Measurements from ENCODE around the gene NFASC.

NFASC gene

GRCh38 chr1:204870160-204870912, at the start of gene NFASC:
TSS of gene NFASC (plus strand) at chr1:204870862. CDS start at chr1:204944316, 73,454 bp downstream.
- no peak for DNase-seq

GRCh38 chr1:204821476-204821875, 49.2 kb upstream of the NFASC start:
- no peak for DNase-seq

DNA sequence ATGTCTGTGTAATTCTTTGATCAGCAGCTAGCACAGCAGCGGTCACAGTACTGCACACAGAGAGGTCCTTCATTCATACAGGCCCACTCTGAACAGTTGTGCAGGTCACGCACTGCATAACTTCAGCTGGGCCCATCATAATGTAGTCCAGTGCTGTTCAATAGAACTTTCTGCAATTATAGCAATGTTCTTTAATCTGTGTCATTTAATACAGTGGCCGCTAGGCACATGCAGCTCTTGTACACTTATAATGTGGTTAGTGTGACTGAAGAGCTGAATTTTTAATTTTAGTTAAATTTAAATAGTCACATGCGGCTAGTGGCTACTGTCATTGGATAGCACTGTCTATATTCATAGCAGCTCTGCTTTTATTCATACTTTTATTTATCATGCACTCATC, 48.7 kb upstream of the NFASC start:
- no peak for DNase-seq

DNA sequence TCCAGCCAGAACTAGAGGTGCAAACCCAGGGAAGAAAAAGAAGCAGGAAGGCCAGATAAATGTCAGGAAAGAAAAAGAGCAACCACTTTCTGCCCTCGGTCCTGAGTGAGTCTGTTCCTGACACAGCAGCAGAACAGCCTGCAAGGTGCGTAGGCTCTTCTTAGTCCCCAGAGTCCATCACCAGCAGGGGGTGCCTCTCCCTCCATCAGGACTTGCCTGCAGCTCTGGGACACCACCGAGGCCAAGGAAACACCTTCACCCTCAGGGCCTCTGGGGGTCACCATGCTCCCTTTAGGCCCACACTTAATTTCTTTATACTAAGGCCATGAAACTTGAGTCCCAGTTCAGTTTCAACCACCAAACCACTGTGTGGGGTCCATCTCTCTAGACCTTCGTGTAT, 43.7 kb upstream of the NFASC start:
- no peak for DNase-seq

- no peak for DNase-seq
Measured at GRCh38 chr1:204828352-204828850, 42.3 kb upstream of the NFASC start.

GRCh38 chr1:204829133-204829825, 41.4 kb upstream of the NFASC start:
- no peak for DNase-seq

GRCh38 chr1:204830747-204831146, 39.9 kb upstream of the NFASC start:
- DNase-seq, result no peak

GRCh38 chr1:204831186-204831585, 39.5 kb upstream of the NFASC start:
- no peak for DNase-seq

- no peak for DNase-seq
Measured at GRCh38 chr1:204834336-204834735, 36.3 kb upstream of the NFASC start.

- no peak for DNase-seq
Measured at GRCh38 chr1:204834752-204835151, 35.9 kb upstream of the NFASC start.

DNA sequence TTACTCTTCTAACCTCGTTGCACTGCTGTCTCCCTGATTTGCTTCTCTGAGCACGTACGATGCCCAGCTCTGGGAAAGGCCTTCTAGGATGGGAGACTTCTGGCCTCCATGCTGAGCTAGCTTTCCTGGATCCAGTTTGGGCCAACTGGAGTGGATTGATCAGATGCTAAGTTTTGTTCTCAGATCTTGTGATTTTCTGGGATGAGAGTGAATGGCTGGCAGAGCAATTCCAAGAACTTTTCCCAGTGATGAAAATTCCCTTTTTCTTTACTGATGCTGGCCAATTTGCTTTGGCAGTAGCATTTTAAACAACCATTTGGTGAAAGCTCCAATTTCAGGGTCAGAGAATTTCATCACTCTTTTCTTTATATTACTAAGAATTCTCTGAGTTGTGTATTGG, 34.9 kb upstream of the NFASC start:
- no peak for DNase-seq

GRCh38 chr1:204836856-204837255, 33.8 kb upstream of the NFASC start:
- DNase-seq, result no peak

DNA sequence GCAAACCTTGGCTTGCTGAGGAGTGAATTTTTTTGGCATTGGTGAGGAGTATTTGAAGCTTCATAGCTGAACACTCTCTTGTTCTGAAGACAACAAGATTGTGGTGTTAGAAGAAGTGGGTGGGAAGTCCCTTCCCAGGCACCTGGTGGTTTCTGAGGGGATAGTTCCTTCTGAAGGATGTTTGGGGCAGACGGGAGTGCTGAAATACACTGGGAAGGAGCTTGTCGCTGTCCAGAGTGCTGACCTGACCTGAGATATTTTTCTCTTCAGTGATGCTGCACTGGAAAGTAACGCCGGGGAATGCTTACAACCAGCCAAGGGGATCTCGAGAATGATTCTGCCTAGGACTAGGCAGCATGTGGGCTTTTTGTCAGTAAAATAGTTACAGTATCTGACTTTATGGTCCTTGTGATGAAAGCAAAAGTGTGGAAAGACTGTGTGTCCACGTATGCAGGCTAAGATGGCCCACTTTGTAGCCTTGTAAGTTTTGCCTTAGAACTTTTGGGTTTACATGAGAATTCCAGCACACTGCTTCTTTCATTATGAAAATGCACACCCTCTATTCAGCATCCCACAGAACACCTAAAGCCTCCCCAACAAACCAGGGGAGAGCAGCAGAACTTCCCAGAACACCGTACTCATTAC, 33.1 kb upstream of the NFASC start:
- DNase-seq, result no peak

- DNase-seq, result no peak
Measured at GRCh38 chr1:204841316-204841715, 29.3 kb upstream of the NFASC start.

GRCh38 chr1:204841798-204842197, 28.9 kb upstream of the NFASC start:
- no peak for DNase-seq

- no peak for DNase-seq
Measured at GRCh38 chr1:204842369-204842768, 28.3 kb upstream of the NFASC start.

GRCh38 chr1:204842892-204843291, 27.8 kb upstream of the NFASC start:
- no peak for DNase-seq

GRCh38 chr1:204846546-204846945, 24.1 kb upstream of the NFASC start:
- no peak for DNase-seq

GRCh38 chr1:204848579-204848978, 22.1 kb upstream of the NFASC start:
- no peak for DNase-seq

GRCh38 chr1:204852854-204853253, 17.8 kb upstream of the NFASC start:
- no peak for DNase-seq

DNA sequence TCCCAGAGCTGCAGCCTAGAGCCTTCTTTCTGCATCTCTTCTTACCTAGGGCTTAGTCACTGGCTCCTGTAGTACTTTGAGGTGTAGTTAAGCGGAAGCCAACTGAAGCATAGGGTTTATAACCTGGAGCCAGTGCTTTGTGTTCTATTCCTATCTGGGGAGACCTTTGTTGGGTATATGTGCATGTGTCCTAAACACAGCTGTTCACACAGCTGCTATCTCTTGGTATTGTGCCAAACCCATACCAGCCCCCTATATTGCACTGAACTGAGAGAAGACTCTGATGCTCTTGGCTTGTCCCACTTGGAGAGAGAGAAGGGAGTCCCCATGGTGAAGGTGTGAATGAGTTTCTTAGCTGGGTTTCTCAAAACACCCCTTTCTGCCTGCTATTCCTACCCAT, 17.2 kb upstream of the NFASC start:
- no peak for DNase-seq

GRCh38 chr1:204854286-204854685, 16.4 kb upstream of the NFASC start:
- no peak for DNase-seq

DNA sequence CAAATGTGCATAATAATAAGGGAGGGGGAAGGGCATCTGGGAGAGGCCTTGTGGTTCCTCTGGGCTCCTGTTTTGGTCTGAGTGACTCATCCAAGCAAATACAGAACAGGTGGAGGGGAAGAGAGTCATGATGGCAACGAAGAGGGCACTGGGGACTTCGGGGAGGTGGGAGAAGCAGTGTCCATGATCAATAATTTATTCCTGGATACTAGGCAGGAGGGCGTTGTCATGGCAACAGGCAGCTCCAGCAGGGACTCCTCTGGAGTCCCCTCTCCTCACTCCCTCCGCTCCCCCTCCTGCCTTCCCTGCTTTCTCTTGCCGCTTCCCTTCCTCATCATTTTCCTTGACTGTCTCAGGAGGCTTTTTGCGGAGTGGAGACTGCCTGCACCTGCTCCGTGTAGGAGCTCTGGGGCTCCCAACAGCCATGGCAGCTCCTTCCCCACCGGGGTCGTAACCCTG, 12.3 kb upstream of the NFASC start:
- no peak for DNase-seq

- DNase-seq, result no peak
Measured at GRCh38 chr1:204859861-204860267, 10.8 kb upstream of the NFASC start.
